Body of pancreas (tissue), 4 donors: ENCODE data around the gene CASTOR1.

Experiments used
- CTCF ChIP-seq, 7 experiments: fragments of 450-650 bp in 4 of 7; fragments of 200-600 bp in 3 of 7; sonication (generic) in 3 of 7; IDR thresholded peaks; one replicate each; pipeline ENCODE4 v1.5.1; 2016 to 2019; ENCODE audit warnings: antibody characterized with exemption in 7 of 7
- POLR2A ChIP-seq, 3 donors: fragments of 450-650 bp; IDR thresholded peaks; one replicate each; pipeline ENCODE4 v1.6.1; 2016; ENCODE audit warnings: antibody characterized with exemption in 3 of 3, mild to moderate bottlenecking in 2 of 3

- TF ChIP-seq CTCF (IDR thresholded peaks at IDR 0.05) (no peak), POLR2A (IDR thresholded peaks at IDR 0.05) (no peak)
Observed at GRCh38 chr22:30308093-30308492, 18.8 kb upstream of the CASTOR1 start.
